Measurements from ENCODE around the gene C9orf50. TPM values are rescaled to one million over a fixed set of nuclear protein-coding genes. Genes with fewer than 3 reads are reported as not detected.

C9orf50 gene
- total RNA-seq, 4 donors from 2014 or later = not detected

DNA sequence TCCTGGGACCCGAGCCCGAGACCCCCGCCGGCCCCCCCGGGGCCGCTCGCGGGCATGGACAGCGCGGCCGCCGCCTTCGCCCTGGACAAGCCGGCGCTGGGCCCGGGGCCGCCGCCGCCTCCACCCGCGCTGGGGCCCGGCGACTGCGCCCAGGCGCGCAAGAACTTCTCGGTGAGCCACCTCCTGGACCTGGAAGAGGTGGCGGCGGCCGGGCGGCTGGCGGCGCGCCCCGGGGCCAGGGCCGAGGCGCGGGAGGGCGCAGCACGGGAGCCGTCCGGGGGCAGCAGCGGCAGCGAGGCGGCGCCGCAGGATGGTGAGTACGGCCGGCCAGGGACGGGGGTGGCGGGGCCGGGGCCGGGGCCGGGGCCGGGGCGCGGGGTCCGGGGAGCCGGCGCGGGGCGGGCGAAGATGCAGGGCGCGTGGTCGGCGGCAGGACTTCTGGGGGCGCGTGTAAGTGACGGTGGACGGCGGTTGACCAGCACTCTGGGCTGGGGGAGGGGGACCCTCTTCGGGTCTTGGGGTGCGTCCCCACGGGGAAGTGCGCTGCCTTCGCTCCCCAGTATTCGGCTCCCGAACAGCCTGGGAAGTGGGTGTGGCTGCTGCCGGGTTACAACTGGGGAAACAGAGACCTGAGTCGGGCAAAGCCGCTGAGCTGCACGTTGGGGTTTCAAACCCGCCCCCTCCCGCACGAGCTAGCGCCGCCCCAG lies 45.1 kb upstream of the C9orf50 start:
- TF ChIP-seq, protein P1, sequence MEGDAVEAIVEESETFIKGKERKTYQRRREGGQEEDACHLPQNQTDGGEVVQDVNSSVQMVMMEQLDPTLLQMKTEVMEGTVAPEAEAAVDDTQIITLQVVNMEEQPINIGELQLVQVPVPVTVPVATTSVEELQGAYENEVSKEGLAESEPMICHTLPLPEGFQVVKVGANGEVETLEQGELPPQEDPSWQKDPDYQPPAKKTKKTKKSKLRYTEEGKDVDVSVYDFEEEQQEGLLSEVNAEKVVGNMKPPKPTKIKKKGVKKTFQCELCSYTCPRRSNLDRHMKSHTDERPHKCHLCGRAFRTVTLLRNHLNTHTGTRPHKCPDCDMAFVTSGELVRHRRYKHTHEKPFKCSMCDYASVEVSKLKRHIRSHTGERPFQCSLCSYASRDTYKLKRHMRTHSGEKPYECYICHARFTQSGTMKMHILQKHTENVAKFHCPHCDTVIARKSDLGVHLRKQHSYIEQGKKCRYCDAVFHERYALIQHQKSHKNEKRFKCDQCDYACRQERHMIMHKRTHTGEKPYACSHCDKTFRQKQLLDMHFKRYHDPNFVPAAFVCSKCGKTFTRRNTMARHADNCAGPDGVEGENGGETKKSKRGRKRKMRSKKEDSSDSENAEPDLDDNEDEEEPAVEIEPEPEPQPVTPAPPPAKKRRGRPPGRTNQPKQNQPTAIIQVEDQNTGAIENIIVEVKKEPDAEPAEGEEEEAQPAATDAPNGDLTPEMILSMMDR (IDR thresholded peaks at IDR 0.05; ENCODE audit: low read depth) = no peak

DNA sequence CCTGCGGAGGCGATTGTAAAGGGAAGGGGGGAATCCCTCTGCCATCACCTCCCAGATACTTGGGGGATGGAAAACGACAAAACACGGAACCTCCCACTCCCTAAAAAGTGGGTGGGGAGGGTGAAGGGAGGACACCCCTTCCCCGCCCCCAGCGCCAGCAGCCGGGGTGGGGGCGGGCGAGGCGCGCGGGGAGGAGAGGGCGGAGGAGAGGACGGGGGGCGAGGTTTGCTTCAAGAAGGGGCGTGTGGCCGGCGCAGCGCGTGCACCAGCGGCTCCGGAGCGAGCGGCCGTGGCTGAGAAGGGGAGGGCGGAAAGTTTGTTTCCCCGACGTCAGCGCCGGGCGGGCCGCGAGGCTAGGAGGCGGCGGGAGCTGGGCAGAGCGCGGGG lies 44.5 kb upstream of the C9orf50 start, which contains the start of gene PRRX2:
PRRX2 (plus strand) TSS at position 259 of the 387 bp plus-strand sequence. CDS start 221 bp downstream, outside the sequence.
- TF ChIP-seq, protein P1 (IDR thresholded peaks at IDR 0.05; ENCODE audit: low read depth) = no peak

DNA sequence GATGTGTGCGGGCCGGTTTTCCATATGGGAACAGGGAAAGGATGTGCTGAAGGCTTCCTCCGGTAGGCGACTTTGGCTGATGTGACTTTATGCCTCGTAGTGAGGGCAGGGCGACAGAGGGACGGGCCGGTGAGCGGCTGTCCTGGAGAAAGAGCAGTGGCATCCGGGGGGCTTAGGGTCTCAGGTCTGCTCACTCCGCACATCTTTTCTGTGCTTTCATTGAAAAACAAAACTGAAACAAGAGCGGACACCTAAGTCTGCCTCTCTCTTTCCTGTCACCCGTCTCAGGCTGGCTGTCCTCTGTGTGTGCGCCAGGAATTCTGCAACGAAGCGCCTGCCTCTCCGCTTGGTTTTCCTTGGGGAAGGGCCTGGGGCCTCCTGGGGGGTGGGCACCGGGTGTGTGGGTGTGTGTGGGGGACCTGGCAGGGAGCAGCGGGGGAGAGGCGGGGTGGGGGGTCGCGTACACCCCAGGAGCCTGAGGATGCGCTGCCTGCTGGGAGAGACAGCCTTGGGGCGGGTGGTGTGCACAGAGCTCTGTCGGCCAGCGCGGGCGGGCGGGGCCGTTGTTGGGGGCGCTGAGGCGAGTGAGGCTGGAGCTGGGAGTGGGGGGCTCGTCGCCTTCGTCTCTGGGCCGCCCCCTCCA lies 44.0 kb upstream of the C9orf50 start:
- TF ChIP-seq, protein P1 (IDR thresholded peaks at IDR 0.05; ENCODE audit: low read depth) = no peak

DNA sequence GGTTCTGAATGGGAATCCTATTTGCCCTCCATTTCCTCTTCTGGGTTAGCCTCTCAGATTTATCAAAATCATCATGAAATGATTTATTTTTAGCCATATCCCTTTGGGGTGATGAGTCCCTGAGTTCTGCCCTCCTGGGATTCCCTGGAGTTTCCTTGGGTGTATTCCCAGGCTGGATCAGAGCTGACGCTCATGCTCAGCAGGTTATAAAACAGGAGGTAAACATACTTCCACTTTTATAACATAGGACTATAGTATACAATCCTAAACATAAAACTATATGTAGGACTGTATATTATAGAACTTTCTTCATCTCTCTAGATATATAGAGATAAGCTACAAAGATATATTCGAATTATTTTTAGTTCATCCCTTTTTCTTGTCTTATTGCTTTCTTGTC lies 40.1 kb upstream of the C9orf50 start:
- TF ChIP-seq, protein P1 (IDR thresholded peaks at IDR 0.05; ENCODE audit: low read depth) = no peak

DNA sequence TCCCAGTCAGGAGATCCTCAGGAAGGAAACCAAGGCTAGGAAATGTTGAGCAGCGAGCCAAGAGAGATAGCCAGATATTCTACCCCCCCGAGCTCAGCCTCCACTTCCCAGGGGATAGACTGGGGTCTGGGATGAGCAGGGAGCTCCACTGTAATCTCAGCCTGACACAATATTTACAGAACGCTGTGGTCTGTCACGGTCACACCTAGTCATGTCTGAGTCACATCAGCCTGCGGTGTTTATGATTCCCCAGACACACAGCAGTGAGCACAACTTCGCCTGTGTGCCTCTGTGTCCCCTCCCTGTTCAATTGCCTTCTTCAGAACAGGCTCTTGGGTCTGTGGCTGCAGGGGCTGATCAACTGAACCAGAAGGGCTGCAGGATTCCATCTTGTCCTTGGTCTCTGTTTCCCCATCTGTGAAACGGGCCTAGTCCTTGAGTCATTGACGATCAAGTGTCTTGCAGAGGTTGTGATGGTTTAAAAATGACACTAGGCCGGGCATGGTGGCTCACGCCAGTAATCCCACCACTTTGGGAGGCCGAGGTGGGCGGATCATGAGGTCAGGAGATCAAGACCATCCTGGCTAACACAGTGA lies 36.0 kb upstream of the C9orf50 start:
- TF ChIP-seq, protein P1 (IDR thresholded peaks at IDR 0.05; ENCODE audit: low read depth) = no peak

DNA sequence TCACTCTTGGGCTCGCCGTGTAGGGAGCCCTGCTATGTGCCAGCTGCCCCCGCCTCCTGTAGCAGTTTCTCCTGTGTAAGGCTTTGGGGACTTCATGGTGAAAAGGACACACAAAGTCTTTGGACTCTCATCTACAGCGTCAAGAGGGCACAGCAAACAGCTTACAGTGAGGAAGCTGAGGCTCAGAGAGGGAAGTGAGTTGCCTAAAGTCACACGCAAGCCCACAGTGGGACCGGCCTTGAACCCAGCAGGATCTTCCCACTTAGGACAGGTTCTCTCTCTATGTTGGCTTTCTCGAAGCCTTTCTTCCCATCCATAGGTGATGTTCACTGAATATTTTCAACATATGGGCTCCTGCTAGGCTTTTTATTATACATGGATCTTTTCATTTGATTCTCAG lies 34.8 kb upstream of the C9orf50 start:
- TF ChIP-seq, protein P1 (IDR thresholded peaks at IDR 0.05; ENCODE audit: low read depth) = no peak

DNA sequence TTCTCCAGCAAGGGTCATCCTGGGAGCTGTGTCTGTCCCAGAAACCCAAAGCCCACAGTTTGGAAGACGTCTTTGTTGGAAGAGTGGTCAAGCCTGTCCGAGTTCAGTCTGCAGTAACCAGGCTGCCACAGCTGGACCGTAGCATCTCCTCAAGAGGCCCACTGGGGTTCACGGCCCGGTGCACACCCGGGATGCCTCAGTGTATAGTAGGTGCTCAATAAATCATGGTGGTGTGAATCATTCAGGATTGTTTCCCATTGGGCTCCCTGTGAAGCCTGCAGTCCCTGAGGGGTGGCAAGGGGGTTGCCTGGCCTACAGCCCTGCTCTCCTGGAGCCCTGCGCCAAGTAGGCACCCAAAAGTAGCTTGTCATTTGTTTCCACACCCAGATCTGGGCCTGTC lies 34.3 kb upstream of the C9orf50 start:
- TF ChIP-seq, protein P1 (IDR thresholded peaks at IDR 0.05; ENCODE audit: low read depth) = no peak

All from subcutaneous adipose tissue (tissue), 4 donors.